ENCODE measurements around the gene FST. TPM values are rescaled to one million over a fixed set of nuclear protein-coding genes. Genes with fewer than 3 reads are reported as not detected.

The FST gene
- total RNA-seq, 2 donors from 2014 or later: 3.9 to 12.6 TPM

- H3K9me3 ChIP-seq: no peaks in the 10 kb centered on the region
- no peaks in the 10 kb centered on the region for H3K27me3 ChIP-seq (replicated peaks; ENCODE audit: insufficient read depth)
- no peak for DNase-seq (ENCODE audit: low spot score)
- TF ChIP-seq, protein P1, sequence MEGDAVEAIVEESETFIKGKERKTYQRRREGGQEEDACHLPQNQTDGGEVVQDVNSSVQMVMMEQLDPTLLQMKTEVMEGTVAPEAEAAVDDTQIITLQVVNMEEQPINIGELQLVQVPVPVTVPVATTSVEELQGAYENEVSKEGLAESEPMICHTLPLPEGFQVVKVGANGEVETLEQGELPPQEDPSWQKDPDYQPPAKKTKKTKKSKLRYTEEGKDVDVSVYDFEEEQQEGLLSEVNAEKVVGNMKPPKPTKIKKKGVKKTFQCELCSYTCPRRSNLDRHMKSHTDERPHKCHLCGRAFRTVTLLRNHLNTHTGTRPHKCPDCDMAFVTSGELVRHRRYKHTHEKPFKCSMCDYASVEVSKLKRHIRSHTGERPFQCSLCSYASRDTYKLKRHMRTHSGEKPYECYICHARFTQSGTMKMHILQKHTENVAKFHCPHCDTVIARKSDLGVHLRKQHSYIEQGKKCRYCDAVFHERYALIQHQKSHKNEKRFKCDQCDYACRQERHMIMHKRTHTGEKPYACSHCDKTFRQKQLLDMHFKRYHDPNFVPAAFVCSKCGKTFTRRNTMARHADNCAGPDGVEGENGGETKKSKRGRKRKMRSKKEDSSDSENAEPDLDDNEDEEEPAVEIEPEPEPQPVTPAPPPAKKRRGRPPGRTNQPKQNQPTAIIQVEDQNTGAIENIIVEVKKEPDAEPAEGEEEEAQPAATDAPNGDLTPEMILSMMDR (IDR thresholded peaks at IDR 0.05): no peak
- H3K27ac ChIP-seq: no peak overlapping the region
- no peak overlapping the region for H3K4me3 ChIP-seq
- no peaks in the 10 kb centered on the region for H3K36me3 ChIP-seq
- ATAC-seq (ENCODE audit: insufficient number of reproducible peaks, low FRiP score, low read depth): no peak
- no peaks in the 10 kb centered on the region for H3K4me1 ChIP-seq (ENCODE audit: control insufficient read depth in 1 of 2, low read depth in 2 of 2)
Measured at GRCh38 chr5:53448851-53449250, 31.6 kb upstream of the FST start.

DNA sequence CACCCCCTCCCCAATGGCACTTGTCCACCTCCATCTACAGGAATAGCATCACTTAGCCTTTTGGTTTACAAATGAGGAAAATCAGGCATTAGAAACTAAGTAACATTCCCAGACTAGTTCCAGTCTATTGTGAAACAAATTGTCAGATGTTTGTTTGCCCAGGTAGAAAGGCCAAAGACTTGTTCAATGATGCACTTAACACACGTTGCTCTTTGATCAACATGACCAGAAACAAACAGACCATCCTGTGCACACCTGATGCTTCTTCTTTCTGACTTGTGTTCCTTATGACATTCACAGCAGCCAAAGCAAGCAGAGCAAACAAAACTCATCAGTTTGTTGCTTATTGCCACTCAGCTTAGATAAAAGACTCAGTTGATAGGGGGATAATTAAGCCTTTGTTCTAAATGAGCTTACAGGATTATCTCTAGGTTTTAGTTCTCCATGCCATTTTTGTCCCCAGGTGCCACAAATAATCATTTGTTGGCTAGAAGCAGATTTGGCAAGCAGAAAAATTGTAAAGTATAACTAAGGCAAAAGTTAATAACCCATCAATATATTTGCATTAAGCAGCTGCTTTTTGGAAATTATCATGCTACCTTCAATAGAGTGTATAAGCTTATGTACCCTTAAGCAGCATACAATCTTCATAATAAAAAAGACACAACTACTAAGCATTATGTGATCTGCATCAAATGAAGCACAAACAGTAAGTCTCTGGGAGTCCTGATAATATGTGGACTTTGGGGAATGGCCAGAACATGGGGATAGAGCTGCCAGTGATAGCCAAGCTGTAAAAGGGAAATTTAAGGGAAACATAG, 26.3 kb upstream of the FST start:
- no peaks in the 10 kb centered on the region for H3K27me3 ChIP-seq (replicated peaks; ENCODE audit: insufficient read depth)
- ATAC-seq (ENCODE audit: insufficient number of reproducible peaks, low FRiP score, low read depth): no peak
- H3K4me1 ChIP-seq (ENCODE audit: control insufficient read depth in 1 of 2, low read depth in 2 of 2): peaks cover 0 to 9% of the 10 kb centered on the region in 2 donors
- H3K36me3 ChIP-seq: no peaks in the 10 kb centered on the region
- no peak for DNase-seq (ENCODE audit: low spot score)
- H3K4me3 ChIP-seq: no peak overlapping the region
- no peaks in the 10 kb centered on the region for H3K9me3 ChIP-seq
- H3K27ac ChIP-seq: no peak overlapping the region
- TF ChIP-seq, protein P1 (IDR thresholded peaks at IDR 0.05): no peak

DNA sequence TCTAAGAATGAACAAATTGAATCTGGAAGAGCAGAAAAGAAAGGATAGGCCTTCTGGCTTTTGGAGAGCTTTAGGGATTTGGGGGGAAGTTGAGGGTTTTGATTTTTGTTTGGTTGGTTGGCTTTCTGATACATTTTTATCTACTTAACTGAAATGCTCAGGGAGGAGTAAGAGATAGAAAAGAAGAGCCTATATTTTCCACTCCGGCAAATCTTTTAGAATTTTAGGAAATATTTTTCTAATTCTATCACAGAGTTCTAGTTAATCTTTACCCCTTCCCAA, 25.8 kb upstream of the FST start:
- ATAC-seq (ENCODE audit: insufficient number of reproducible peaks, low FRiP score, low read depth) (no peak), DNase-seq (ENCODE audit: low spot score) (no peak)
- TF ChIP-seq, protein P1 (IDR thresholded peaks at IDR 0.05): no peak
- peaks cover 0 to 9% of the 10 kb centered on the region in 2 donors for H3K4me1 ChIP-seq (ENCODE audit: control insufficient read depth in 1 of 2, low read depth in 2 of 2)
- H3K9me3 ChIP-seq: no peaks in the 10 kb centered on the region
- no peaks in the 10 kb centered on the region for H3K27me3 ChIP-seq (replicated peaks; ENCODE audit: insufficient read depth)
- H3K4me3 ChIP-seq: no peak overlapping the region
- no peaks in the 10 kb centered on the region for H3K36me3 ChIP-seq
- H3K27ac ChIP-seq: no peak overlapping the region

DNA sequence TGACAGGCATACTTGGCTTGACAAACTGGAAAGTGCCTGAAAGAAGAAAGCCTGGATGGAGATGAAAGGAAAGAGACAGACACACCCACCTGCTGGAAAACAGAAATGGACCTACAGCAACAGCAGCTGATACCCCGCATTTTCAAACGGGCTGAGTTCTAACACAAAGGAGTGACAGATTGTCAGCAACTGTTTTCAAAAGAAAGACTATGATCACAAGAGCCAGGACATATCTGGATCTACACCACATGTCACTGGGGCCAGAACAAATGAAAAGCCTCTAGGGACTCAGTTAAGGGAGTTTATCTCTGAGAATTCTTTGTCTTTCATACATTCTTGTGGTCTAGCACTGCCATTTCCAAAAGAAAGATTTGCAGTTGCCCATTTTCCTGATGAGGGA, 24.1 kb upstream of the FST start:
- H3K27me3 ChIP-seq (replicated peaks; ENCODE audit: insufficient read depth): no peaks in the 10 kb centered on the region
- H3K27ac ChIP-seq: no peak overlapping the region
- ATAC-seq (ENCODE audit: insufficient number of reproducible peaks, low FRiP score, low read depth) (no peak), DNase-seq (ENCODE audit: low spot score) (no peak)
- no peaks in the 10 kb centered on the region for H3K9me3 ChIP-seq
- H3K36me3 ChIP-seq: no peaks in the 10 kb centered on the region
- TF ChIP-seq, protein P1 (IDR thresholded peaks at IDR 0.05): no peak
- peaks cover 0 to 9% of the 10 kb centered on the region in 2 donors for H3K4me1 ChIP-seq (ENCODE audit: control insufficient read depth in 1 of 2, low read depth in 2 of 2)
- no peak overlapping the region for H3K4me3 ChIP-seq

GRCh38 chr5:53463909-53464621, 16.4 kb upstream of the FST start:
- no peak for DNase-seq (ENCODE audit: low spot score)
- H3K4me3 ChIP-seq: no peak overlapping the region

More at GRCh38 chr5:53463909-53464621, 16.4 kb upstream of the FST start:
- no peaks in the 10 kb centered on the region for H3K27me3 ChIP-seq (replicated peaks; ENCODE audit: insufficient read depth)
- H3K9me3 ChIP-seq: no peaks in the 10 kb centered on the region
- ATAC-seq (ENCODE audit: insufficient number of reproducible peaks, low FRiP score, low read depth): no peak
- H3K36me3 ChIP-seq: no peaks in the 10 kb centered on the region
- H3K4me1 ChIP-seq (ENCODE audit: control insufficient read depth in 1 of 2, low read depth in 2 of 2): no peaks in the 10 kb centered on the region
- TF ChIP-seq, protein P1 (IDR thresholded peaks at IDR 0.05): no peak
- no peak overlapping the region for H3K27ac ChIP-seq

Data from thoracic aorta (tissue), 2 donors.